ENCODE results near the gene CPA3. TPM values are rescaled to one million over a fixed set of nuclear protein-coding genes. Genes with fewer than 3 reads are reported as not detected.
A peak's percentile ranks its signal among the peaks of the same experiment; 100 is the strongest.

The CPA3 gene, protein sequence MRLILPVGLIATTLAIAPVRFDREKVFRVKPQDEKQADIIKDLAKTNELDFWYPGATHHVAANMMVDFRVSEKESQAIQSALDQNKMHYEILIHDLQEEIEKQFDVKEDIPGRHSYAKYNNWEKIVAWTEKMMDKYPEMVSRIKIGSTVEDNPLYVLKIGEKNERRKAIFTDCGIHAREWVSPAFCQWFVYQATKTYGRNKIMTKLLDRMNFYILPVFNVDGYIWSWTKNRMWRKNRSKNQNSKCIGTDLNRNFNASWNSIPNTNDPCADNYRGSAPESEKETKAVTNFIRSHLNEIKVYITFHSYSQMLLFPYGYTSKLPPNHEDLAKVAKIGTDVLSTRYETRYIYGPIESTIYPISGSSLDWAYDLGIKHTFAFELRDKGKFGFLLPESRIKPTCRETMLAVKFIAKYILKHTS
- 3.5 TPM for polyA plus RNA-seq (2013, experiment 1 of 2; ENCODE audit: insufficient read length)
- 4.9 TPM for polyA plus RNA-seq (2013, experiment 2 of 2; ENCODE audit: insufficient read length)

DNA sequence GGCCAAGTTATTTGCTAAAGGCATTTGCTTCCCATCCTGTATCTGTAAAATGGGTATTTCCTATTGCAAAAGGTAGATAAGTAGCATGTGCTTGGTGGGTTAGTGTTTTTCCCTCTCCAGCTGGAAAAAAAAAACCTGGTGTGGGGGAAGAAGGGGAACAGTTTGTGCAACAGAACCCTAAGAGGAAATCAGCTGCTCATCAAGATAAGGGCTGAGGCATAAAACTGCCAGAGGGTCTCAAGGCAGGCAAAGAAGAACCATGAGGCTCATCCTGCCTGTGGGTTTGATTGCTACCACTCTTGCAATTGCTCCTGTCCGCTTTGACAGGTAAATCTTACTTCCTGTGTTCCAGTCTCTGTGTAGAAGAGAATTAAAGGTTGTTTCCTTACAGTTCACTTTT lies at the start of gene CPA3:
Gene CPA3, plus strand, starts transcription at position 248 of the 400 bp plus-strand sequence. Its CDS starts 12 bp downstream, at position 260.
- no peak for DNase-seq

DNA sequence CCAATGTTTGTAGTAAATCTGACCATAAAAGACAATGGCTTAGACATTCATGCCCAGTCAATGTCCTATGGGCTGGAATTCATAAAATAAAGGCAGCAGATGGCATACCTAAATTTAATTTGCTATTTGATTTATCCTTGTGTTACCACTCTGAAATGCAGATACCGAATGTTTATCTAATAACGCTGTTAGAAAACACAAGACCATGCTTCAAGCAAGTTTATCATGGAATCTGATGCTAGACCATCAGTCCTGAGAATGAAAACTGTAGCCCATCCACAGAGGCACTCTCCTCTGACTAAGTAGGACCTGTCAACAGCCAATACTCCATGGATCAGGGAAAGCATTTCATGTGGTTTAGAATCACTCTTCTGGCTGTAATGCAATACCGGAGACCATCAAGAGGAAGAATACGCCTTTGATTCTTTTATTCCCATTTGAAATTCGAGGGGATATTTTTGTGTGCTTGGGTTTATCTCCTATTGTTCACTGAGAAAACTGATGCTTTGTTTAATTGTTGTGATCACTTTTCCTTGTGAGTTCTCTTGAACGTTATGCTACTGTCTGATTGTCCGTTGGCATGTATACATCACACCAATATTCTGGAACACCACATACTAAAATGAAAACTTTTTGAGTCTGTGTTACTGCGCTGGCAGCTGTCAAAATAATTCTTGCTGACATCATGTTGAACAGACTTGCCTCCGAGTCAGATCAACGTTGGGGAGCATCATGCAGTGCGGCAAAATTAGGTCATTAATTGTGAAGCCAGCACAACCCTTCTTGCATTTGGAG lies 49.6 kb upstream of the CPA3 start:
- DNase-seq: no peak

- DNase-seq: no peak
Measured at GRCh38 chr3:148816427-148816826, 48.7 kb upstream of the CPA3 start.

DNA sequence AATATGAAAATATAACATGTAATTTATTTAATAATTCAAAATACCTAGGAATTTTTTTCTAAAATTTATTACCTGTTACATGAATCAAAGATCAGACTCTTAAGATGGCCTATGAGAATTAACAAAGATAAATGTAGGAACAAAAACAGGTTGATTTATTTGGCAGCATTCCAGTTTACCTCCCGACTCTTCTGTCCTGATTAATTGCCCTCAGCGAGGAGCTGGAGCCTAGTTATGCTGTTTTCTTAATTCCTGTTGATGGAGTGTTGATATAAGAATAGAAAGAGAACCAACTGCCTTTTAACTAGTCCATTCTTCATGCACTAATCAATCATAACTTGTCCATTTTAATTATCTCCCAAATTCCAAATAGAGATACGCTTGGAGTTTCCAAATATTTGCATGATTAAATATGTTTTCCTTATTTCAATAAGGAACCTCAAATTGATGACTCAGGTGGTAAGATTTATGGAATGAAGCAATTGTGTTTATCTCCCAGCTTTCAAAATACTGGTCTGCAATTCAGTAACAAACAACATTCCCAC lies 48.0 kb upstream of the CPA3 start:
- DNase-seq: no peak

DNA sequence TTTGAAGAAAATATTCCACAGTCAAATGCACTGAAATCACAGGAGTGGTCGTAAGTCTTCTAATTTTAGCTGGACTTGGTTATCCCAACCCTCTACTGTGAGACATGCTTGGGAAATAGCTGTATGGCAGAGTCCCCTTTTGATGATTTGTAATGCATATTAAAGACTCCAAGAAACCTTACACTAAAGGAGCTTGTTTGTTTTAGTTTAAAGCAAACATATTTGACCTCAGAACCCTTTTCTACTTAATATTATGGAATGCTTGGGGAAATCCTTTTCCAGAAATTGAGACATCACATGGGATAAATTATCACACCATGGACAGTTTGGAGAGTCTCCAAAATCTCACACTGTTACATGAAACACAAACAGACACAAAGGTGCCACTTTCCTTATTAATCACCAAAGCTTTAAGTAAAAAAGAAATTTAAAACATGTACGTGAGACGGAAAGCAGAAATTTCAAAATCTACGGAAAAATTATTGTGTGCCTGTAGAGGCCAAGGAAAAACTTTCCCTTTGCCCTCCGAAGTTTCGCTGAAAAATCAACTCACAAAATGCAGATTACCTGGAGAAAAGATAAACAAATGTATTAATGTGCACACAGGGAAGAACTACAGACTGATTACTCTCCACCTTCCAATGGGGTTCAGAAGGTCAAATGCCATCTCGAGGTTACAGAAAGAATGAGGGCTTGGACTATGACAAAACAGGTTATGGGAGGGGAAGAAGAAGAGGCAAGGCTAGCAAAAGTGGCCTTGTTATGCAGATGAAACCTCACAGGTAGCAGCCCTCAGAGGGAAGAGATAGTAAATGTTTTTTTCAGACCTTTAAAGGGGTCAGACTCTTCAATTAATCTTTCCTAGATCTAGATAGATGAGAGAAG lies 44.5 kb upstream of the CPA3 start:
- DNase-seq: peak; percentile 31

- no peak for DNase-seq
Measured at GRCh38 chr3:148823026-148823425, 42.1 kb upstream of the CPA3 start.

DNA sequence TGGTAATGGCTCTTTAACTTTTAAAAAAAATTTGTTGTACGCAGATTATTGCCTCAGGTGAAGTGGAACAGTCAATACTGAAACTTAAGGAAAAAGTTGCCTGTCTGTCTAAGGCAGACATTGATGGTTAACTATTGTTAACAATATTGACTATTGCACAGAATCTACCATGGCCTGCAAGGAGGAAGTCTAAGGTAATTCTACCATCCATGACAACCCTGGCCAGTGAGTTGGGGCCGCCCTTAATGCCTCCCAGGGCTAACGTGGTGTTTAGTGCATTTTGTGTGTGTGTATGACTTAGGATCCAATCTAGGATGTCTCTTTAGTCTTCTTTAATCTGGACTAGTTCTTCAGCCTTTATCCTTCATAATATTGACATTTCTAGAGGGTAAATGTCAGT lies 39.6 kb upstream of the CPA3 start:
- DNase-seq: no peak

DNA sequence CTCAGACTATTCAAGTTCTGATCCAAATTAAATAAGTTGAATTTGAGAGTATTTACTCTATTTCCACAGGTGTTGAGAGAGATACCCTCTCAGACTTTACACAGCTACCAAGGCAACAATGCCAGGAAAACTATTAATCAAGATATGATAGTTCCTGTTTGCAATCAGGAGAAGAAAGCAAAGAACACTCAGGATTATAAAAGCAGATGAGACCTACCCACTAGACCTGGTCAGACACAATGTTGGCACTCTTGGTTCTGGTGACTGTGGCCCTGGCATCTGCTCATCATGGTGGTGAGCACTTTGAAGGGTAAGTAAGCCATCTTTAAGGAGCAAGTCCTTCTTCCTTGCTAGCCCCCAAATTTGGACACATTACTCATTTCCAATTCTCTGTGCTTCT lies 37.5 kb upstream of the CPA3 start, which contains the start of gene CPB1:
Gene CPB1, plus strand, starts transcription at position 227 of the 400 bp plus-strand sequence. Its CDS starts 13 bp downstream, at position 240.
- no peak for DNase-seq

DNA sequence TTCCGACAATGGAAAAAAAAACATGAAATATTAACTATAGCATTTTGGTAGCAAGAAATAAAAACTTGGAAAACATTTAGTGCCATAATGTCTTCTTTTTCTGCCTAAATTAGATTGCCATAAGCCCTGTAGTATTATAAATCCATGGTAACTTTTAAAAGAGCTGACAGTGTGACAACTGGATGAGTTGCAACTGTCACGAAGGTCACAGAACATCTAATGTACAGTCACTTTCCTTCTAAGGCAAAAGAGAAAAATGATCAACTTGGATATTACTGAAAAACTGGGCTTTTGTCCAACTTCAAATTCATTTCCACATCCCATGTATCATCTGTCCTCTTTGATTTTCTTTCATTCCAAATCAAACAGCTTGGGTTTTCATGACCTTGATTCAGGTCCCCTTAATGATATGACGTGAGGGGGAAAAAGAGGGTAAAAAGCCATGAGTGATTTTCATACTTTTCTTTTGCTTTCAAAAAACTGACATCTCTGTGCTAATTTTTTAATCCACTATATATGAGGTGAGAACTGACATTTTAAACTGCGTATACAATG lies 36.9 kb upstream of the CPA3 start:
- DNase-seq: no peak

DNA sequence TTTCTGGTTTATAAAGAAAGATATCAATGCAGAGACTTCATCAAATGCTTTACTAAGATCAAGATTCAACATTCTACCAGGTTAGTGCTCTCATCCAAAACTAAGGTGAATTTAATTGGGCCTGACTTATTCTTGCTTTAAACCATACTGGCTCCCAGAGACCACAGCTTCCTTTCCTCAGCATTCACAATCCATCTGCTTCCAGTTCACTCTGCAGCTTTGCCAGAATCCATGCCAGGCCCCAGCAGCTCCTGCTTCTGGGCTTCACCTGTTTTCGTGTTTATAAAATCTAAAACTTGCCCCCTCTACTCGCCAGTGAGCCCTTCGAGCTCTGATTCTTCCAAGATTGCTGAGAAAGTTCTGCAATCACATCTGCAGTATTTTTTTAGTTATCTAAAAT lies 35.2 kb upstream of the CPA3 start:
- DNase-seq: no peak

DNA sequence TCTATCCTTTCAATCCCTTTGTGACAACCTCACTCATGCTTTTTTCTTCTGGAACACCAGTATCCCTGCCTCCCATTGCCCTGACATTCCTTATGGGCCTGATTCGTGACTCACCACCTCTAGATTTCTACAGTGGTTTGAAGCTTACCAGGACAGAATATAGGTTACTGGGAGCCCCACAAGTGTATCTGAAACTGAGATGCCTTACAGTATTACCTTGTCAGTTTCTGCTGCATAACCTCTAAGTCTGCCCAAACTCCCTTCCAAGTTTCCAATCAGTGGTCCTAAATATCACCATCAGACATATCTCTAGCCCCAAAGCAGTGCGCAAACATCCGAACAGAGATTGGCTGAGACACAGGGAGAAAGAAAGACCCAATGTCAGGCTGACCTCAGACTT lies 31.9 kb upstream of the CPA3 start:
- peak; percentile 13 for DNase-seq

GRCh38 chr3:148839805-148840204 lies 25.3 kb upstream of the CPA3 start:
- DNase-seq: no peak

DNA sequence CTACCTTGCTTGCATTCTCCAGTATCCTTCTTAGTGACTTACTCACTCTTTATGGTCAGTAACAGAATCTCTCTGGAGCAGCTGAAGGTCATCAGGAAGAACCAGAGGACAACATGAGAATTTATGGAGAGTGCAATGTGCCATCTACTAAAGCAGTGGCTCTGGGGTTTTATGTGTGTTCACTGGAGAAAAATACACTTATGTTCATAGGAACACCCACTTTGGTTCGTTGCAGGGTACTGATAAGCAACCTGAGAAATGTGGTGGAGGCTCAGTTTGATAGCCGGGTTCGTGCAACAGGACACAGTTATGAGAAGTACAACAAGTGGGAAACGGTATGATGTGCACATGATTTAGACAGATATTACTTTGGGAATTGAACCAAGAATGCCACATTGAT lies 24.6 kb upstream of the CPA3 start:
- DNase-seq: no peak

DNA sequence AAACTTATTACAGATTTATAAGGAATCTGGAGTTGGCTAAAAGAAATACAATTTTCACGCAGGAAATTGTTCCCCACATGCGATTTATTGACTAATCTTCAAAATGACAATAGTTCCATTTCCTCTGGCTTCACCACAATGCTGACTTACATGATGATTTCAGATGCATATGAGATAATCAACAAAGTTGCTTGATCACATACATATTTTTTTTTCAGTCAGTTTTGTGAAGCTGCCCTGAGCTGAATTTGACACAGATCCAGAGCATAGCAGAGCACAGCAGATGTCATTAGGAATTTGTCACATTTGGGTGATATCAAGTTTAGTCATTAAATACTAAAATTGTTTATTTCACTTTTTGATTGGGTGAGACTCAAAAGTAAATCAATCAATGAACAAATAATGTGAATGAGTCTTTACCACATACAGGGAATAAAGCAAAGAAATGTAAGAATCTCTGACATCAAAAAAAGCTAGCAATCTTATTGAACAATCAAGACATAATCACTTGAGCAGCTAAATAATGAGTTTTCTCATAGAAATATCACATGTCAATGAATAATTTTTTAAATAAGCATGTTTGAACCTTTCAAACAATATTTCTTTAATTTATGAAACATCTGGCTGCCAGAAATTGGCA lies 19.2 kb upstream of the CPA3 start:
- DNase-seq: no peak

- DNase-seq: no peak
Measured at GRCh38 chr3:148847351-148847750, 17.7 kb upstream of the CPA3 start.

DNA sequence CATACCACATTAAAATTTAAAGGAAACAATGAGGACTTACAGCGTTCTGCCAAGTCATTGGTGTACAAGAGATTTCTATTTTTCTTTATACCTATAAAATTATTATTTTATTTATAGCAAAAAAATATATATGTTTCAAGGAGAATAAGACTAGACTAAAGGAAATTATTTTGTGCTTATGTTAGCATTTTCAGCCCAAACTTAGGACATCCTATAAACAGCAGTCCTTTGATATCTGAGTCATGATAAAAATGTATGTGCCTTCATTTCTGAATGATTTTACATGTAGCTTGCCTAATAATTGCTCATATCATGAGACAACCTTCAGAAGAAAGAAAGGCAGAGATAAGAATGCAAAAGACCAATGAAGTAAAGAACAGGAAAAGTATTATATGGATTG lies 16.7 kb upstream of the CPA3 start:
- DNase-seq: no peak

DNA sequence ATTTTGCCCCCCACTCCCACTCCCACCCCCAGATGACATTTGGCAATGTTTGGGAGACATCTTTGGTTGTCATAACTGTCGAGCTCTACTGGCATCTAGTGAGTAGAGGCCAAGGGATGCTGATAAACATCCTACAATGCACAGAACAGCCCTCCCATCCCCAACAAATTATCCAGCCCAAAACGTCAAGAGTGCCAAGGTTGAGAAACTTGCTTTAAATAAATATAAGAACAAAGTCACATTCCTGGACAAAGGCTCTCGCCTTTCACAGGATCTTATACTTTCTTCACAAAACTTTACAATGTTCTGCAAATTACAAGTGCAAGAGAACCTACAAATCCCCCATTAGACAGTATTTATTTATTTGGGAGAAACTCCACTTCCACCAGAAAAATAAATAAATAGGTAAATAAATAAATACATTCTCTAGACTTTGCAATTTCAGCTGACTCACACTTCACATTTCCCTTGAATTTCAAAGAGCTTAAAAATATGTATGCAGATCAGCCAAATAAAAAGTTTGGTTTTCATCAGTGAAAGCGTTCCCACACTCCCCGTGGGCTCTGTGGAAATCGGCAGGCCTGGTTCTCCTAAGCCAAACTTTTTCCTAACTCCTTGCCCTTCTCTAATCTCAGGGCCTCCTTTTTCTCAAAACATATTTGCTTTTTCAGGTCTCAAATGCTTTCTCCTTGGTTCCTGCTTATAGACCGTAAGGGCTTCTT lies 12.7 kb upstream of the CPA3 start:
- peak; percentile 14 for DNase-seq

GRCh38 chr3:148853076-148853475 lies 12.0 kb upstream of the CPA3 start:
- no peak for DNase-seq

DNA sequence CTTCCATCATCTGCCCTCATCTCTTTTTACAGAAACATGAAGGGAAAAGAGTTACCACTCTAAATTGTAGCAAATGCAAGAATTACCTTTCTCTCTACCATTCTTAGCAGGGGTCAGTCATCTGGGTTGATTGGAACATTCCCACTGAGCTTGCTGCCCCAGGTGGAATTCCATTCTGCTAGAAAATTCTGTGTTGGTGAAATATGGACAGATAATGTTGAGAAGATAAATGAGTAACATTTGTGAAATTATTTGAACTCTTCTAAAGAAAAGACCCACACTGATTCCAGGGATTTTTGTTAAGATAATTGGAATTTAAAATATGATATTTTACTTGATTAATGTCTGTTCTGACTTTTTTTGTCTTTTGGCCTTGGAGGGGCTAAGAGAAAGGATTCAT lies 11.0 kb upstream of the CPA3 start:
- no peak for DNase-seq

DNA sequence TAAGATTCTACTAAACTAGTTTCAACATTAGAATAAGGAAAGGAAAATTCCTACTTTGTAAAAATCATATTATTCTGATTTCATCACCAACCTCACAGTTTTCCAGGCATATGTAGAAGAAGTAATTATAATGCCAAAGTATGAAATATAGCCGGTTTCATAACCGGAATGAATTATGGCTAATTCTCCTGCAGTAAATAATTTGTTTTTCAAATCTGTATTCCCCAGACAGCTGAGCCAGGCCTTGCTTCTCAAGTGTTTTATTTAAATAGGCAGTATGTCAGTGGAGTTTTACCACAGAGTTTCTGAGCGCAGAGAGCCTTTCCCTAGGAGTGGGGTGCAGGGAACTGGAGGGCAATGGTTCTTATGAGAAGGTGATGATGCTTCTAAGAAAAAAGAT lies 8.7 kb upstream of the CPA3 start:
- no peak for DNase-seq

DNA sequence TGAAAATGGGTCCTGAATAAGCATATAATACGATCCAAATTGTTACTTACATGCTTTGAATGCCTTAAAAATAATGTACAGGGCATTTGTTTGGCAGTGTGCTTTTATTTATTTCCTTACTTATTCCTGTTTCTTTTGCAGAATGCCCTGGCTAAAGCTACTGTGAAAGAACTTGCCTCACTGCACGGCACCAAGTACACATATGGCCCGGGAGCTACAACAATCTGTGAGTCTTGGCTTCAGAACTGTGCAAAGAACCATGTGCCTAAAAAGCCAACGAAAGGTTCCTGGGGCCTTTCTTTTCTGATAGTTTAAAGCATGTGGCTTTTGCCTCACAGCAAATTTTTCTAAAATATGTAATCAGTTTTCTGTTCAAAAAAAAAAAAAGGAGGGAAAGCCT lies 7.8 kb upstream of the CPA3 start:
- DNase-seq: no peak
